Smooth muscle cell of the umbilical artery (primary cell): ENCODE results near the gene GLOD5. TPM values are rescaled to one million over a fixed set of nuclear protein-coding genes. Genes with fewer than 3 reads are reported as not detected.

Source experiments
- total RNA-seq: library from RNA; depleted of rRNA; stranded (reverse); fragments of >200 nt; gene quantifications from 2 replicates; pipeline ENCODE4 v1.2.3, GENCODE V29; 2014

The GLOD5 gene
- not detected in 2 replicates for total RNA-seq

GRCh38 chrX:48761674-48762471 lies at the start of gene GLOD5:
GLOD5 (plus strand) TSS chrX:48761747; CDS start chrX:48761791, 44 bp downstream.

GRCh38 chrX:48786341-48786800 lies 24.8 kb downstream of the GLOD5 start, which contains the start of gene GATA1:
GATA1 (plus strand) TSS chrX:48786590; CDS start chrX:48791110, 4,520 bp downstream.

GRCh38 chrX:48801280-48802088 lies 39.9 kb downstream of the GLOD5 start, which contains the start of gene HDAC6:
HDAC6 (plus strand) TSS chrX:48802067; CDS start chrX:48802693, 626 bp downstream.

Other genes starting within 250 kb of the GLOD5 start
- gene EBP, start 239.9 kb upstream of the GLOD5 start, total RNA-seq, result 35.6 and 45.4 TPM in 2 replicates
- gene TBC1D25, start 222.0 kb upstream of the GLOD5 start, total RNA-seq, result 3.3 and 8.5 TPM in 2 replicates
- gene RBM3, start 187.3 kb upstream of the GLOD5 start, total RNA-seq, result 53.3 and 64.1 TPM in 2 replicates
- 75.9 and 76.6 TPM in 2 replicates for gene WDR13, start 164.3 kb upstream of the GLOD5 start, total RNA-seq
- gene WAS, start 77.9 kb upstream of the GLOD5 start, total RNA-seq, result 0.30 and 0.51 TPM in 2 replicates
- 1.2 and 3.8 TPM in 2 replicates for gene SUV39H1, start 65.0 kb upstream of the GLOD5 start, total RNA-seq
- gene GATA1, start 24.8 kb downstream of the GLOD5 start, total RNA-seq, result not detected in 2 replicates
- 32.1 and 37.5 TPM in 2 replicates for gene HDAC6, start 40.3 kb downstream of the GLOD5 start, total RNA-seq
- not detected in 2 replicates for gene ERAS, start 64.8 kb downstream of the GLOD5 start, total RNA-seq
- 1.1 and 1.2 TPM in 2 replicates for gene PCSK1N, start 73.9 kb downstream of the GLOD5 start, total RNA-seq
- gene TIMM17B, start 136.0 kb downstream of the GLOD5 start, total RNA-seq, result 27.3 and 34.1 TPM in 2 replicates
- 25.8 and 29.2 TPM in 2 replicates for gene PQBP1, start 136.2 kb downstream of the GLOD5 start, total RNA-seq
- 14.3 and 25.7 TPM in 2 replicates for gene SLC35A2, start 149.9 kb downstream of the GLOD5 start, total RNA-seq
- gene PIM2, start 157.3 kb downstream of the GLOD5 start, total RNA-seq, result 6.8 and 9.5 TPM in 2 replicates
- gene OTUD5, start 195.9 kb downstream of the GLOD5 start, total RNA-seq, result 38.0 and 50.4 TPM in 2 replicates
- 0.89 and 2.6 TPM in 2 replicates for gene KCND1, start 210.1 kb downstream of the GLOD5 start, total RNA-seq
- gene GRIPAP1, start 240.5 kb downstream of the GLOD5 start, total RNA-seq, result 21.1 and 28.7 TPM in 2 replicates